ENCODE measurements around the gene KARS1.

- no peak for TF ChIP-seq POLR2A (IDR thresholded peaks at IDR 0.05)
- TF ChIP-seq, protein P1, sequence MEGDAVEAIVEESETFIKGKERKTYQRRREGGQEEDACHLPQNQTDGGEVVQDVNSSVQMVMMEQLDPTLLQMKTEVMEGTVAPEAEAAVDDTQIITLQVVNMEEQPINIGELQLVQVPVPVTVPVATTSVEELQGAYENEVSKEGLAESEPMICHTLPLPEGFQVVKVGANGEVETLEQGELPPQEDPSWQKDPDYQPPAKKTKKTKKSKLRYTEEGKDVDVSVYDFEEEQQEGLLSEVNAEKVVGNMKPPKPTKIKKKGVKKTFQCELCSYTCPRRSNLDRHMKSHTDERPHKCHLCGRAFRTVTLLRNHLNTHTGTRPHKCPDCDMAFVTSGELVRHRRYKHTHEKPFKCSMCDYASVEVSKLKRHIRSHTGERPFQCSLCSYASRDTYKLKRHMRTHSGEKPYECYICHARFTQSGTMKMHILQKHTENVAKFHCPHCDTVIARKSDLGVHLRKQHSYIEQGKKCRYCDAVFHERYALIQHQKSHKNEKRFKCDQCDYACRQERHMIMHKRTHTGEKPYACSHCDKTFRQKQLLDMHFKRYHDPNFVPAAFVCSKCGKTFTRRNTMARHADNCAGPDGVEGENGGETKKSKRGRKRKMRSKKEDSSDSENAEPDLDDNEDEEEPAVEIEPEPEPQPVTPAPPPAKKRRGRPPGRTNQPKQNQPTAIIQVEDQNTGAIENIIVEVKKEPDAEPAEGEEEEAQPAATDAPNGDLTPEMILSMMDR (IDR thresholded peaks at IDR 0.05): no peak
Observed at GRCh38 chr16:75679366-75679765, 31.9 kb upstream of the KARS1 start.
